ENCODE measurements around the gene ADAM12.
"Not testable (repeated sequence)": the region's sequence is repeated elsewhere in the genome, so short reads cannot be mapped to it uniquely, and the experiment has no call there.

Gene ADAM12

DNA sequence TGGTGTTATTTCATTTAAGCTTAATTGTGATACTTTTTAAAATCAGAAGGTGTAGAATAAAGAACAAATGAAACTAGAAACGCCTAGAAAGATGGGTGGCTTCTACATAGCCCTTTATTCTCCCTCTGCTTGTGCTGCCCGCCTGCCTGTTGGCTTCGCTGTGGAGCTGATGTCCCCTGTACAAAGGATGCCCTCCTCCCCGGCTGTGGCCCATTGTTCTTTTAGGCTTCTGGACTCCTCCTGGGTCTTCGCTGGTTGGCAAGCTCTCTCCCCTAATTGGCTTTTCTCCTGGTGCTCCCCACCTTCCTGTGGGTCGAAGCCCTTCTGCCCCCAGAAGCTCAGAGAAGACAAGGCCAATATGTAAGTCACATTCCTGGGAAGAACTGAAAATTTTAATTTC is 393.7 kb downstream of the ADAM12 start:
- no peak for DNase-seq (ENCODE audit: low read depth in 3 of 3, low spot score in 1 of 3)

GRCh38 chr10:125992254-125992653 is 396.0 kb downstream of the ADAM12 start:
- DNase-seq (ENCODE audit: low read depth in 3 of 3, low spot score in 1 of 3), result no peak

GRCh38 chr10:125991392-125991791 is 396.9 kb downstream of the ADAM12 start:
- no peak for DNase-seq (ENCODE audit: low read depth in 3 of 3, low spot score in 1 of 3)

DNA sequence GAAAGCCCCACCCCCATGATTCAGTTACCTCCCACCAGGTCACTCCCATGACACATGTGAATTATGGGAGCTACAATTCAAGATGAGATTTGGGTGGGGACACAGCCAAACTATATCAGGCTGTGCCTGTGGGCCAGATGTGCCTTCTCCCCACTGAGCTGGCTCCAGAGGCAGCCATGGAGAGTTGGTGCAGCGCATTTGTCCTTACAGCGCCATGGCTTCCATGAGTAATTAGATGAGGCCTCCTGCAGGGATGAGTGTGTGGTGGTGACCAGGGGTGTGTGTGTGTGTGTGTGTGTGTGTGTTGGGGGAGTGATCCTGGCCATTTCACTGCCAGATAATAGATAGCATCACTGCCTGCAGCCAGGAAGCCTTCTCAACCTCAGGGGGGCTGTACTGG is 397.3 kb downstream of the ADAM12 start:
- no peak for DNase-seq (ENCODE audit: low read depth in 3 of 3, low spot score in 1 of 3)

DNA sequence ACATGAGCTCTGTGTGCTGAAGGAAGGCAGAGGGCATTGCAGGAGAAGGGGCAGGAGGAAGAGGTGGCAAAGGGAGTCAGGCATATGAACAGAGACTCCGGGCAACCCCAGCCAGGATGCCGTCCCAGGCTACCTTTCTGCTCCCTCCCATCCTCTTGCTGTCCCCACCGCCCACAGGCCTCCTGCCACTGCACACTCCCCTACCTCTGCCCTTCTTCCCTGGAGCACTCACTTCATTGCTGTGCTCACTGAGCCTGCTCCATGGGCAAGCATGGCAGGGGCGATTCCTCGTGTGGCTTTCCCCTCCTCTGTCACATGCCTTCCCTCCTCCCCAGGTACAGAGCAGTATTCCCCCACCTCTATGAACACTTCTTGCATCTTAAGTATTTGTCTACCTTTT is 398.5 kb downstream of the ADAM12 start:
- DNase-seq (ENCODE audit: low read depth in 3 of 3, low spot score in 1 of 3), result no peak

- DNase-seq (ENCODE audit: low read depth in 3 of 3, low spot score in 1 of 3), result no peak
Measured at GRCh38 chr10:125985557-125986240, 402.6 kb downstream of the ADAM12 start.

- DNase-seq (ENCODE audit: low read depth in 3 of 3, low spot score in 1 of 3), result no peak
Measured at GRCh38 chr10:125984865-125985495, 403.3 kb downstream of the ADAM12 start.

- DNase-seq (ENCODE audit: low read depth in 3 of 3, low spot score in 1 of 3), result no peak
Measured at GRCh38 chr10:125984346-125984745, 403.9 kb downstream of the ADAM12 start.

DNA sequence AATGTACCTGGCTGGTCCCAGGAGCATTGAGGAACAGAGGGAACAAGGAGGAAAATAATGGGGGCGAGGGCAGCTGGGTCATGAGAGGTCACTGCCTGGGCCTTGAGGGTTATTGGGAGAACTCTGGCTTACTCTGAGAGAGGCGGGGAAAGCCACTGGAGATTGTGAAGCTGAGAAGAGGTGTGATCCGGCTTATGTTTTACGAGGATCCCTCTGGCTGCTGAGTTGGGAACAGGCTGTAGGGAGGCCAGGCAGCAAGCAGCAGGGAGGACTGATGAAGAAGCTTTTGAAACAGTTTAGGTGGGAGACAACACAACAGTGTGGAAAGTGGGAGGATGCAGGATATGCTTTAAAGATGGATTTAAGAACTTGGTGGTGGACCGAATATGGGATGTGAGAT is 404.6 kb downstream of the ADAM12 start:
- DNase-seq (ENCODE audit: low read depth in 3 of 3, low spot score in 1 of 3), result no peak

DNA sequence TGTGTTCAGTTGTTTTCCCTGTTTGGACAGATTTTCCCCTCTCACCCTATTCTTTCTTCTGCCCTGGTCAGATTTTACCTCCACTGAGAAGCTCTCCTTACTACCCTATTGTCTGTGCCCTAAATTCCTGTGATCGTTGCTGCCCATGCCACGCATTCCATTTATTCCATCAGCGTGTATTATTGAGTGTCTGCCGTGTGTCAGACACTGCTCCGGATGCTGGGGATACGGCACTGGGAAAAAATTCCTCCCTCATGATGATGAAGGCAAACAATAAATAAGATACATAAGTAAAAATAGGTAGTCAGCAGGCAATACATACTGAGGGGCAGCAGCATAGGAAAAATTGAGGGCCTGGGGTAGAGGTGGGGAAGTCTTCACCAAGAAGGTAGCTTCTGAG is 405.1 kb downstream of the ADAM12 start:
- DNase-seq (ENCODE audit: low read depth in 3 of 3, low spot score in 1 of 3), result no peak

DNA sequence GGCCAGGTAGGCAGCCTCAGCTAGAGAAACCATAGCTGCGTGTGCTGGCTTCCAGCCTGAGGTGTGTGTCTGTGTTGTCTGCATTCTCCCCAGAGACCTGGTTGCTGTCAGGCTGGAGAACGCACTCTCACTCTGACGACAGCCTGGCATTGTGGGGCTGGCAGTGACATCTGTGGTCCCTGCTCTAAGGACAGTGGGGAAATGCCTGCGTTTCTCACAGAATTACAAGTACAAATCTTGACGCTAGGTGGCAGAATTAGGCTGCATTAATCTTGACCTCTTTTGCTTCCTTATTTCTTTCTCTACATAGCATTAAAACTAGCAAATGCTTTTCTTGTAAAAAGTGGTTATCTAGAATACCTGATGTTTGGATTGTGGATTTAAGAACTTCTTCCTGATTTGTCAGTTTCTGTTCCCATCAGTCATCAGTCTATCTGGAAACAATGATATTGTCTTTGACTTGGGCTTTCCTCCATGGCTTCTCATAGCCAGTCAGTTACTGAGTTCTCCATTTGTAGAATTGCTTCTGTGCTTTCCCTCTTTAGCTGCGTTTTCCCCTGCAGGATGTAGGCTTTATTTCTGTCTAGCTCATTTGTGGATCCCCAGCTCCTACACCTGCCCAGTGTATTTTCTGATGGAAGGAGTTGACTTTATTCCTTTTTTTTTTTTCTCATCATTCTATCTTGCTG is 405.9 kb downstream of the ADAM12 start:
- DNase-seq (ENCODE audit: low read depth in 3 of 3, low spot score in 1 of 3), result no peak

DNA sequence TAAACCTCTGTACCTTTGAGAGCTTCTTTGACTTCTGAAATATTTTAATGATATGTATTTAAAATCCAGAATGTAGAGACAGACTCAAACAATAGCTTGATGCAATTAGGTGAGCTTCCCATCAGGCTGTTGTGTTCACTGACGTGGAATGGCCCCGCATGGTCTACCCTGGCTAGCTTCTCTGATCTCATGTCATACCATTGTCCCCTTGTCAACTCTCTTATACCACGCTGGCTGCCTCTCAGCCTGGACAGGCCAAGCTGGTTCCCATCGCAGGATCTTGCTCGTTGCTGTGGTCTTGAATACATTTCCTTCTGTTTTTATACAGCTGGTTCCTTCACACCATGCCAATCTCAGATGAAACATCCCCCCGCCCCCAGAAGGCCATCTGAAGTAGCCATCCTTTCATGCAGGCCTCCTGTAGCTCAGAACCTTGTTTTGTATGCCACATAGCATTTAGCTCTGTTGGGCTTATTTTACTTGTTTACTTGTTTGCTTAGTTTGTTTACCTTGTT is 407.7 kb downstream of the ADAM12 start:
- DNase-seq (ENCODE audit: low read depth in 3 of 3, low spot score in 1 of 3), result no peak

GRCh38 chr10:125979976-125980375 is 408.3 kb downstream of the ADAM12 start:
- no peak for DNase-seq (ENCODE audit: low read depth in 3 of 3, low spot score in 1 of 3)

GRCh38 chr10:125976960-125977605 is 411.2 kb downstream of the ADAM12 start:
- DNase-seq (ENCODE audit: low read depth in 3 of 3, low spot score in 1 of 3), result no peak

DNA sequence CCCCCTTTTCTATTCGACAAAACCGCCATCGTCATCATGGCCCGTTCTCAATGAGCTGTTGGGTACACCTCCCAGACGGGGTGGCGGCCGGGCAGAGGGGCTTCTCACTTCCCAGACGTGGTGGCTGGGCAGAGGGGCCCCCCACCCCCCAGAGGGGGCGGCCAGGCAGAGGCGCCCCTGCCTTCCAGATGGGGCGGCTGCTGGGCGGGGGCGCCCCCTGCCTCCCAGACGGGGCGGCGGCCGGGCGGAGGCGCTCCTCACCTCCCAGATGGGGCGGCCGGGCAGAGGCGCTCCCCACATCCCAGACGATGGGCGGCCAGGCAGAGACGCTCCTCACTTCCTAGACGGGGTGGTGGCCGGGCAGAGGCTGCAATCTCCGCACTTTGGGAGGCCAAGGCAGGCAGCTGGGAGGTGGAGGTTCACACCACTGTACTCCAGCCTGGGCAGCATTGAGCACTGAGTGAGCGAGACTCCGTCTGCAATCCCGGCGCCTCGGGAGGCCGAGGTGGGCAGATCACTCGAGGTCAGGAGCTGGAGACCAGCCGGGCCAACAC is 418.1 kb downstream of the ADAM12 start:
- not testable (repeated sequence) for DNase-seq (ENCODE audit: low read depth in 3 of 3, low spot score in 1 of 3)

DNA sequence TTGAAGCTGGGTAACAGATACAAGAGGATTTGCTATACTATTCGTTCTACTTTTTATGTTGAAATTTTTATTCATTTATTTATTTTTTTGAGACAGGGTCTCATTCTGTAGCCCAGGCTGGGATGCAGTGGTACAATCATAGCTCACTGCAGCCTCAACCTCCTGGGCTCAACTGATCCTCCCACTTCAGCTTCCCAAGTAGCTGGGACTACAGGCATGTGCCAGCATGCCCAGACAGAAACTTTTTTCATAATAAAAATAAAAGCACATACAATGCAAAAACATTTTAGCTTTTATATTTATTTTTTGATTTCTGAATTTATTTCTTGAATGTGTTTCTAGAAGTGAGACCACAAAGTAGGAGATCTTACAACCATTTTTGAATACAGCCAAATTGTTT is 420.7 kb downstream of the ADAM12 start:
- no peak for DNase-seq (ENCODE audit: low read depth in 3 of 3, low spot score in 1 of 3)

- no peak for DNase-seq (ENCODE audit: low read depth in 3 of 3, low spot score in 1 of 3)
Measured at GRCh38 chr10:125964558-125964957, 423.7 kb downstream of the ADAM12 start.
